SK-N-SH (cell line): ENCODE data around the gene SLC25A21. TPM values are rescaled to one million over a fixed set of nuclear protein-coding genes. Genes with fewer than 3 reads are reported as not detected.

ENCODE experiments used
- CTCF ChIA-PET: fragments of 300-600, 350-600 bp; formaldehyde crosslinking; extraction: SDS; loops from one replicate; lab custom pipeline; 2021; lab: Yijun Ruan, JAX
- POLR2A ChIA-PET: fragments of 350-600 bp; sonication (Branson Sonifier 250); formaldehyde crosslinking; extraction: SDS; loops from one replicate; lab custom pipeline; 2020; ENCODE audit warnings: antibody characterized with exemption, inconsistent platforms; lab: Yijun Ruan, JAX
- DNase-seq: peaks from one replicate; pipeline ENCODE4 v3.0.0; 2012
- H2AFZ ChIP-seq: fragments of 200-600 bp; sonication (generic); 2 replicates; pipeline ENCODE4 v1.8.1; 2016; ENCODE audit warnings: antibody characterized with exemption, mild to moderate bottlenecking, low read depth
- H3F3A ChIP-seq: fragments of 200-600 bp; sonication (generic); replicated peaks from 2 replicates; pipeline ENCODE3; 2016; ENCODE audit warnings: antibody characterized with exemption, mild to moderate bottlenecking; ENCODE audit not compliant: insufficient read depth
- H3K27ac ChIP-seq, 2 experiments: fragments of 200-500 bp in 1 of 2; fragments of 200-600 bp in 1 of 2; sonication (Bioruptor generic) in 1 of 2; sonication (generic), shearing (Covaris generic) in 1 of 2; 2 replicates each; pipeline versions ENCODE4 v1.5.1 to v1.6.1; 2014 to 2016; ENCODE audit warnings: low read depth in 2 of 2, inconsistent platforms in 1 of 2, low read length in 1 of 2, mild to moderate bottlenecking in 1 of 2, mixed read lengths in 1 of 2
- H3K27me3 ChIP-seq: fragments of 200-600 bp; sonication (generic), shearing (Covaris generic); 2 replicates; pipeline ENCODE4 v1.6.1; 2016; ENCODE audit warnings: mixed run types; ENCODE audit not compliant: insufficient read depth
- H3K36me3 ChIP-seq, 2 experiments: fragments of 200-500 bp in 1 of 2; fragments of 200-600 bp in 1 of 2; sonication (Bioruptor generic) in 1 of 2; sonication (generic) in 1 of 2; replicated peaks in 1 of 2; 2 replicates each; pipeline versions ENCODE3 to v1.5.1; 2014 to 2016; ENCODE audit warnings: low read length in 1 of 2, mild to moderate bottlenecking in 1 of 2; ENCODE audit not compliant: insufficient read depth in 2 of 2, control insufficient read depth in 1 of 2
- H3K4me1 ChIP-seq, 2 experiments: fragments of 200-500 bp in 1 of 2; fragments of 200-600 bp in 1 of 2; sonication (Bioruptor generic) in 1 of 2; sonication (generic), shearing (Covaris generic) in 1 of 2; 2 replicates each; pipeline versions ENCODE4 v1.5.1 to v1.6.1; 2014 to 2016; ENCODE audit warnings: low read depth in 1 of 2, low read length in 1 of 2, mixed run types in 1 of 2; ENCODE audit not compliant: insufficient read depth in 2 of 2, control insufficient read depth in 1 of 2
- H3K4me2 ChIP-seq: fragments of 200-600 bp; sonication (generic), shearing (Covaris generic); 2 replicates; pipeline ENCODE4 v1.6.1; 2017; ENCODE audit warnings: mixed run types
- H3K4me3 ChIP-seq, 2 experiments: fragments of 200-500 bp in 1 of 2; fragments of 200-600 bp in 1 of 2; sonication (Bioruptor generic) in 1 of 2; sonication (generic), shearing (Covaris generic) in 1 of 2; 2 replicates each; pipeline versions ENCODE4 v1.5.1 to v1.8.1; 2014 to 2016; ENCODE audit warnings: low read depth in 2 of 2, inconsistent platforms in 1 of 2, low read length in 1 of 2, mild to moderate bottlenecking in 1 of 2, mixed read lengths in 1 of 2, moderate library complexity in 1 of 2
- H3K79me2 ChIP-seq: fragments of 200-600 bp; sonication (generic); 2 replicates; pipeline ENCODE4 v1.8.1; 2017; ENCODE audit warnings: mild to moderate bottlenecking; ENCODE audit not compliant: insufficient read depth
- H3K9ac ChIP-seq: fragments of 200-600 bp; sonication (generic); 2 replicates; pipeline ENCODE4 v1.6.1; 2017; ENCODE audit warnings: mixed run types
- H3K9me2 ChIP-seq: fragments of 200-600 bp; sonication (generic); 2 replicates; pipeline ENCODE4 v1.6.1; 2017; ENCODE audit warnings: mixed run types
- H3K9me3 ChIP-seq: fragments of 200-600 bp; sonication (generic); 2 replicates; pipeline ENCODE4 v1.6.1; 2017; ENCODE audit warnings: mixed run types, mild to moderate bottlenecking, moderate library complexity
- H4K20me1 ChIP-seq: fragments of 200-600 bp; sonication (generic); 2 replicates; pipeline ENCODE4 v1.6.1; 2017; ENCODE audit warnings: mild to moderate bottlenecking, mixed run types; ENCODE audit not compliant: insufficient read depth
- CHD2 ChIP-seq: fragments of 150-350 bp; IDR thresholded peaks from 2 replicates; pipeline ENCODE4 v1.6.1; 2018; ENCODE audit warnings: low read length; ENCODE audit not compliant: partially characterized antibody
- EP300 ChIP-seq, 2 experiments: IDR thresholded peaks; 2 replicates each; pipeline versions ENCODE4 v1.4.0 to v1.6.1; 2012; ENCODE audit warnings: borderline replicate concordance in 1 of 2, low read depth in 1 of 2, low read length in 1 of 2
- EZH2phosphoT487 ChIP-seq: fragments of 200-600 bp; sonication (generic); IDR thresholded peaks from 2 replicates; pipeline ENCODE4 v1.6.1; 2017; ENCODE audit warnings: low read depth, mixed run types, mild to moderate bottlenecking, antibody characterized with exemption, moderate library complexity, borderline replicate concordance
- GATA2 ChIP-seq: sonication (generic); formaldehyde crosslinking; IDR thresholded peaks from 2 replicates; pipeline ENCODE4 v1.5.0; 2020; ENCODE audit warnings: mild to moderate bottlenecking, missing genetic modification reagents
- JUND ChIP-seq: IDR thresholded peaks from 2 replicates; pipeline ENCODE4 v1.4.0; 2012
- POLR2AphosphoS5 ChIP-seq: IDR thresholded peaks from 2 replicates; pipeline ENCODE4 v1.6.1; 2012; ENCODE audit warnings: low read depth, low read length
- RCOR1 ChIP-seq: fragments of 150-350 bp; IDR thresholded peaks from 2 replicates; pipeline ENCODE4 v1.6.1; 2017; ENCODE audit warnings: antibody characterized with exemption, low read length
- RFX5 ChIP-seq: IDR thresholded peaks from 2 replicates; pipeline ENCODE4 v1.6.1; 2012; ENCODE audit warnings: mild to moderate bottlenecking, improper control_type of control experiment, low read length
- TEAD4 ChIP-seq: IDR thresholded peaks from 2 replicates; pipeline ENCODE4 v1.4.0; 2012; ENCODE audit warnings: mild to moderate bottlenecking, borderline replicate concordance; ENCODE audit not compliant: insufficient read depth
- YY1 ChIP-seq: IDR thresholded peaks from 2 replicates; pipeline ENCODE4 v1.4.0; 2012; ENCODE audit warnings: low read depth, mild to moderate bottlenecking
- WGBS: methylation state at CpG from one replicate; pipeline ENCODE4 v1.1.6; 2017; ENCODE audit warnings: low lambda C conversion rate; 5-methylcytosine and 5-hydroxymethylcytosine counted together
- polyA plus RNA-seq, 3 experiments: library from polyadenylated mRNA; depleted of rRNA; stranded (reverse); fragments of >200 nt; gene quantifications; 2 replicates each; pipeline ENCODE4 v1.2.3, GENCODE V29; 2012
- TF ChIP-seq, protein P1 (sequence below): IDR thresholded peaks from 2 replicates; pipeline ENCODE4; 2012
- TF ChIP-seq, protein P2 (sequence below): fragments of 150-350 bp; IDR thresholded peaks from 2 replicates; pipeline ENCODE4 v1.6.1; 2016; ENCODE audit warnings: mild to moderate bottlenecking, low read depth, low read length
- TF ChIP-seq, protein P3 (sequence below): fragments of 150-350 bp; IDR thresholded peaks from 2 replicates; pipeline ENCODE4 v1.6.1; 2017; ENCODE audit warnings: antibody characterized with exemption, low read length, low read depth, borderline replicate concordance

SLC25A21 gene
- polyA plus RNA-seq, 1 of the 3 experiments (the other 2 are of a cell fraction): not detected

DNA sequence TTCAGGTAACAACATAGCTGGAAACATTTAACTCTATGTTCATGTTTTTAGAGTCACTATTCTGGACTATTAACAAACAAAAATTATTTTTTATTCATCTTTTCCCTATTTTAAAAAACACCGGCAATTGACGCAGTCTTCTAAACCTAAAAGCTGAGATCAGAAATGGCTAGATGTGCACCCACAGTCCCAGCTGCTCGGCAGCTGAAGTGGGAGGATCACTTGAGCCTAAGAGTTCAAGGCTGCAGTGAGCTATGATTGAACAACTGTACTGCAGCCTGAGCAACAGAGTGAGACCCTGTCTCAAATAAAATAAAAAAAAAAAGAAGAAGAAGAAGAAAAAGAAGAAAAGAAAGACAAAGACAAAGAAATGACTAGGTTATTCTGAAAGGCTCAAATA, 446.3 kb downstream of the SLC25A21 start:
- Histone ChIP-seq H3K36me3 (no peaks in the 10 kb centered on the region), H3K4me2 (no peak overlapping the region), H3K27me3 (no peaks in the 10 kb centered on the region), H3F3A (no peaks in the 10 kb centered on the region), H3K9ac (no peak overlapping the region), H3K4me3 (no peak overlapping the region), H3K9me2 (no peaks in the 10 kb centered on the region), H3K4me1 (no peaks in the 10 kb centered on the region), H2AFZ (no peak overlapping the region), H4K20me1 (no peaks in the 10 kb centered on the region), H3K79me2 (no peaks in the 10 kb centered on the region), H3K27ac (no peak overlapping the region), H3K9me3 (no peaks in the 10 kb centered on the region)
- DNase-seq: no peak
- no peak for TF ChIP-seq JUND
- TF ChIP-seq POLR2AphosphoS5: no peak
- no peak for TF ChIP-seq RCOR1
- TF ChIP-seq GATA2 (CRISPR knock-in tag): no peak
- 52% methylated on average over 3 of the region's 3 CpGs for WGBS
- ChIA-PET CTCF (no interaction called here), POLR2A (no interaction called here)

DNA sequence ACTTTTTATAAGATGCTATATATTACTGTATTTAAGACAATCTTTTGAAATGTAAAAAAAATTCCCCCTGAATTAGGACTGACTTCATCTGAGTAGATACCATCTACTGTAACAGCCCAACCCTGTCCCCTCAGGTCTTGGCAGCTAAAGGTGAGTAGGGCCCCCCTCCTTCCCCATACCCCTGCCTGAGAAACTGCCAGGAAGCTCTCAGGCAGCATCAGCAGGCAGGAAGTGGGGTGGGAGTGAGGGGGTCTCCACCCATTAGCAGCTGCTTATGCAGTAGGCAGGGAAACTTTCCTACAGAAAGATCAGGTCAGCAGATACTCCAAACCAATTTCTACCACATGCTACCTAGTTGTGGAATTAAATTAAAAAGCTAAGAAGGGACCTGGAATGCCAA, 448.2 kb downstream of the SLC25A21 start:
- no peaks in the 10 kb centered on the region for H3K4me1 ChIP-seq
- H3K27ac ChIP-seq: no peak overlapping the region
- TF ChIP-seq EZH2phosphoT487 (no peak), YY1 (no peak), RCOR1 (no peak), CHD2 (no peak), TEAD4 (no peak), RFX5 (no peak), EP300 (IDR thresholded peaks at IDR 0.05; ENCODE audit: borderline replicate concordance in 1 of 2, low read depth in 1 of 2, low read length in 1 of 2) (no peak)
- TF ChIP-seq, protein P1, sequence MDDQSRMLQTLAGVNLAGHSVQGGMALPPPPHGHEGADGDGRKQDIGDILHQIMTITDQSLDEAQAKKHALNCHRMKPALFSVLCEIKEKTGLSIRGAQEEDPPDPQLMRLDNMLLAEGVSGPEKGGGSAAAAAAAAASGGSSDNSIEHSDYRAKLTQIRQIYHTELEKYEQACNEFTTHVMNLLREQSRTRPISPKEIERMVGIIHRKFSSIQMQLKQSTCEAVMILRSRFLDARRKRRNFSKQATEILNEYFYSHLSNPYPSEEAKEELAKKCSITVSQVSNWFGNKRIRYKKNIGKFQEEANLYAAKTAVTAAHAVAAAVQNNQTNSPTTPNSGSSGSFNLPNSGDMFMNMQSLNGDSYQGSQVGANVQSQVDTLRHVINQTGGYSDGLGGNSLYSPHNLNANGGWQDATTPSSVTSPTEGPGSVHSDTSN: no peak
- TF ChIP-seq, protein P2, sequence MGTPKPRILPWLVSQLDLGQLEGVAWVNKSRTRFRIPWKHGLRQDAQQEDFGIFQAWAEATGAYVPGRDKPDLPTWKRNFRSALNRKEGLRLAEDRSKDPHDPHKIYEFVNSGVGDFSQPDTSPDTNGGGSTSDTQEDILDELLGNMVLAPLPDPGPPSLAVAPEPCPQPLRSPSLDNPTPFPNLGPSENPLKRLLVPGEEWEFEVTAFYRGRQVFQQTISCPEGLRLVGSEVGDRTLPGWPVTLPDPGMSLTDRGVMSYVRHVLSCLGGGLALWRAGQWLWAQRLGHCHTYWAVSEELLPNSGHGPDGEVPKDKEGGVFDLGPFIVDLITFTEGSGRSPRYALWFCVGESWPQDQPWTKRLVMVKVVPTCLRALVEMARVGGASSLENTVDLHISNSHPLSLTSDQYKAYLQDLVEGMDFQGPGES: no peak
- TF ChIP-seq, protein P3, sequence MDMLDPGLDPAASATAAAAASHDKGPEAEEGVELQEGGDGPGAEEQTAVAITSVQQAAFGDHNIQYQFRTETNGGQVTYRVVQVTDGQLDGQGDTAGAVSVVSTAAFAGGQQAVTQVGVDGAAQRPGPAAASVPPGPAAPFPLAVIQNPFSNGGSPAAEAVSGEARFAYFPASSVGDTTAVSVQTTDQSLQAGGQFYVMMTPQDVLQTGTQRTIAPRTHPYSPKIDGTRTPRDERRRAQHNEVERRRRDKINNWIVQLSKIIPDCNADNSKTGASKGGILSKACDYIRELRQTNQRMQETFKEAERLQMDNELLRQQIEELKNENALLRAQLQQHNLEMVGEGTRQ: no peak
- no peaks in the 10 kb centered on the region for H3K9me3 ChIP-seq
- no peak overlapping the region for H3K9ac ChIP-seq
- no peak overlapping the region for H2AFZ ChIP-seq
- H3K36me3 ChIP-seq: no peaks in the 10 kb centered on the region
- no peak for DNase-seq
- no peaks in the 10 kb centered on the region for H3K79me2 ChIP-seq
- no peaks in the 10 kb centered on the region for H3K9me2 ChIP-seq
- no peaks in the 10 kb centered on the region for H3K27me3 ChIP-seq
- H3K4me3 ChIP-seq: no peak overlapping the region
- no peak overlapping the region for H3K4me2 ChIP-seq
- no peaks in the 10 kb centered on the region for H3F3A ChIP-seq
- ChIA-PET POLR2A (no interaction called here), CTCF (no interaction called here)
- H4K20me1 ChIP-seq: no peaks in the 10 kb centered on the region
